Epidermal melanocyte (primary cell): ENCODE results near the gene INTS1.
"Not testable (repeated sequence)": the region's sequence is repeated elsewhere in the genome, so short reads cannot be mapped to it uniquely, and the experiment has no call there.

Source experiments
- DNase-seq: peaks from one replicate; pipeline ENCODE4 v3.0.0; 2011; ENCODE audit warnings: low spot score; ENCODE audit not compliant: insufficient read length

The INTS1 gene

GRCh38 chr7:1531979-1532455 lies 27.8 kb upstream of the INTS1 start:
- no peak for DNase-seq

GRCh38 chr7:1531263-1531978 lies 27.2 kb upstream of the INTS1 start:
- DNase-seq: no peak

GRCh38 chr7:1530946-1531262 lies 26.7 kb upstream of the INTS1 start:
- no peak for DNase-seq

GRCh38 chr7:1529383-1530116 lies 25.4 kb upstream of the INTS1 start:
- no peak for DNase-seq

GRCh38 chr7:1526271-1526754 lies 22.1 kb upstream of the INTS1 start:
- DNase-seq: no peak

GRCh38 chr7:1525409-1525808 lies 21.2 kb upstream of the INTS1 start:
- DNase-seq: no peak

- no peak for DNase-seq
Measured at GRCh38 chr7:1523844-1524243, 19.7 kb upstream of the INTS1 start.

- DNase-seq: no peak
Measured at GRCh38 chr7:1523208-1523607, 19.0 kb upstream of the INTS1 start.

- no peak for DNase-seq
Measured at GRCh38 chr7:1521456-1521855, 17.3 kb upstream of the INTS1 start.

- DNase-seq: no peak
Measured at GRCh38 chr7:1520539-1521234, 16.5 kb upstream of the INTS1 start.

- DNase-seq: not testable (repeated sequence)
Measured at GRCh38 chr7:1519322-1519922, 15.2 kb upstream of the INTS1 start.

- DNase-seq: no peak
Measured at GRCh38 chr7:1516586-1517251, 12.5 kb upstream of the INTS1 start.

- DNase-seq: not testable (repeated sequence)
Measured at GRCh38 chr7:1515509-1515967, 11.3 kb upstream of the INTS1 start.

- DNase-seq: no peak
Measured at GRCh38 chr7:1514995-1515401, 10.8 kb upstream of the INTS1 start.

- DNase-seq: no peak
Measured at GRCh38 chr7:1514407-1514806, 10.2 kb upstream of the INTS1 start.

GRCh38 chr7:1513657-1514095 lies 9.5 kb upstream of the INTS1 start:
- no peak for DNase-seq

GRCh38 chr7:1512781-1513656 lies 8.8 kb upstream of the INTS1 start:
- DNase-seq: no peak

GRCh38 chr7:1511444-1512422 lies 7.5 kb upstream of the INTS1 start:
- DNase-seq: no peak

- no peak for DNase-seq
Measured at GRCh38 chr7:1510780-1511154, 6.6 kb upstream of the INTS1 start.
